Chondrocyte (in vitro differentiated cells): ENCODE data around the gene ELOB. TPM values are rescaled to one million over a fixed set of nuclear protein-coding genes. Genes with fewer than 3 reads are reported as not detected.

Source experiments
- DNase-seq: peaks from one replicate; pipeline ENCODE4 v3.0.0; 2021; ENCODE audit warnings: mixed read lengths, low spot score
- H3K27ac Mint-ChIP-seq: one replicate; pipeline ENCODE4 v1.8.0; 2021; ENCODE audit warnings: mild to moderate bottlenecking, moderate library complexity, mixed read lengths; ENCODE audit not compliant: unreplicated experiment
- H3K27me3 Mint-ChIP-seq: 2 replicates; pipeline ENCODE4 v1.8.0; 2021; ENCODE audit warnings: low read depth, mixed read lengths
- H3K36me3 Mint-ChIP-seq: 2 replicates; pipeline ENCODE4 v1.8.0; 2021; ENCODE audit warnings: low read depth, mixed read lengths
- H3K4me1 Mint-ChIP-seq: 2 replicates; pipeline ENCODE4 v1.8.0; 2021; ENCODE audit warnings: low read depth, mild to moderate bottlenecking, mixed read lengths
- H3K4me3 Mint-ChIP-seq: one replicate; pipeline ENCODE4 v1.8.0; 2021; ENCODE audit warnings: mild to moderate bottlenecking, moderate library complexity, mixed read lengths; ENCODE audit not compliant: unreplicated experiment
- H3K9me3 Mint-ChIP-seq: 2 replicates; pipeline ENCODE4 v1.8.0; 2021; ENCODE audit warnings: low read depth, mixed read lengths
- CTCF ChIP-seq: fragments of 200-600 bp; sonication (generic); IDR thresholded peaks from 2 replicates; pipeline ENCODE4 v1.5.0; 2021; ENCODE audit warnings: antibody characterized with exemption, mild to moderate bottlenecking, moderate library complexity
- total RNA-seq: library from RNA; stranded (reverse); gene quantifications from 3 replicates; pipeline ENCODE4 v1.2.1, GENCODE V29; 2021

Gene ELOB
- total RNA-seq, 1 donor from 2014 or later = 205 TPM

GRCh38 chr16:2822158-2822495 is 45.0 kb upstream of the ELOB start:
- DNase-seq = no peak
- Mint-ChIP-seq H3K36me3 (no peaks in the 10 kb centered on the region), H3K4me1 (no peaks in the 10 kb centered on the region), H3K4me3 (no peak overlapping the region), H3K27me3 (peaks cover 13% of the 10 kb centered on the region), H3K9me3 (no peaks in the 10 kb centered on the region), H3K27ac (no peak overlapping the region)
- no peak for TF ChIP-seq CTCF

- H3K27ac Mint-ChIP-seq = no peak overlapping the region
- no peaks in the 10 kb centered on the region for H3K9me3 Mint-ChIP-seq
- no peak overlapping the region for H3K4me3 Mint-ChIP-seq
- DNase-seq = no peak
- TF ChIP-seq CTCF = no peak
- no peaks in the 10 kb centered on the region for H3K36me3 Mint-ChIP-seq
- no peaks in the 10 kb centered on the region for H3K4me1 Mint-ChIP-seq
- peaks cover 13% of the 10 kb centered on the region for H3K27me3 Mint-ChIP-seq
These were observed 44.5 kb upstream of the ELOB start for GRCh38 chr16:2821487-2822157.

GRCh38 chr16:2820836-2821486 is 43.9 kb upstream of the ELOB start:
- Mint-ChIP-seq H3K27me3 (peaks cover 13% of the 10 kb centered on the region), H3K27ac (no peak overlapping the region), H3K36me3 (no peaks in the 10 kb centered on the region), H3K4me3 (no peak overlapping the region), H3K4me1 (no peaks in the 10 kb centered on the region), H3K9me3 (no peaks in the 10 kb centered on the region)
- TF ChIP-seq CTCF = no peak
- DNase-seq = peak; percentile 46

GRCh38 chr16:2819939-2820835 is 43.1 kb upstream of the ELOB start:
- TF ChIP-seq CTCF = no peak
- no peaks in the 10 kb centered on the region for H3K9me3 Mint-ChIP-seq
- H3K27ac Mint-ChIP-seq = no peak overlapping the region
- H3K4me3 Mint-ChIP-seq = no peak overlapping the region
- DNase-seq = peak; percentile 85
- peaks cover 19% of the 10 kb centered on the region for H3K27me3 Mint-ChIP-seq
- H3K4me1 Mint-ChIP-seq = no peaks in the 10 kb centered on the region
- no peaks in the 10 kb centered on the region for H3K36me3 Mint-ChIP-seq
